OCI-LY1 (cell line): Measurements from ENCODE around the gene DNMT1.

ENCODE experiments used
- H2AFZ ChIP-seq: fragments of 200-600 bp; sonication (generic), shearing (Covaris generic); 2 replicates; pipeline ENCODE4 v1.6.0; 2014; ENCODE audit warnings: antibody characterized with exemption, mild to moderate bottlenecking, low read length
- H3F3A ChIP-seq: fragments of 200-600 bp; sonication (generic), shearing (Covaris generic); 2 replicates; pipeline ENCODE4 v1.6.0; 2014; ENCODE audit warnings: mild to moderate bottlenecking, antibody characterized with exemption, low read length, moderate library complexity; ENCODE audit not compliant: insufficient read depth
- H3K27ac ChIP-seq: fragments of 200-600 bp; sonication (generic); 2 replicates; pipeline ENCODE4 v1.5.1; 2014; ENCODE audit warnings: low read length, mixed run types, mild to moderate bottlenecking, low read depth; ENCODE audit not compliant: poor library complexity, severe bottlenecking
- H3K27me3 ChIP-seq: fragments of 200-600 bp; sonication (generic); 2 replicates; pipeline ENCODE4 v1.6.0; 2014; ENCODE audit warnings: antibody characterized with exemption, mild to moderate bottlenecking, low read length, moderate library complexity; ENCODE audit not compliant: insufficient read depth
- H3K36me3 ChIP-seq: fragments of 200-600 bp; sonication (generic); 2 replicates; pipeline ENCODE4 v1.6.1; 2014; ENCODE audit warnings: mild to moderate bottlenecking, antibody characterized with exemption, low read length, moderate library complexity, mixed read lengths; ENCODE audit not compliant: insufficient read depth
- H3K4me1 ChIP-seq: fragments of 200-600 bp; sonication (generic); 2 replicates; pipeline ENCODE4 v1.5.1; 2014; ENCODE audit warnings: mild to moderate bottlenecking, low read length, moderate library complexity; ENCODE audit not compliant: insufficient read depth, severe bottlenecking
- H3K4me2 ChIP-seq: fragments of 200-600 bp; sonication (generic), shearing (Covaris generic); 2 replicates; pipeline ENCODE4 v1.6.1; 2014; ENCODE audit warnings: low read length
- H3K4me3 ChIP-seq: fragments of 200-600 bp; sonication (generic); 2 replicates; pipeline ENCODE4 v1.5.1; 2014; ENCODE audit warnings: low read length, low read depth, mild to moderate bottlenecking, mixed read lengths; ENCODE audit not compliant: poor library complexity, severe bottlenecking
- H3K79me2 ChIP-seq: fragments of 200-600 bp; shearing (Covaris generic); 2 replicates; pipeline ENCODE4 v1.6.1; 2016; ENCODE audit warnings: mixed run types, low read length, mixed read lengths; ENCODE audit not compliant: insufficient read depth
- H3K9ac ChIP-seq: fragments of 200-600 bp; sonication (generic), shearing (Covaris generic); 2 replicates; pipeline ENCODE4 v1.6.1; 2014; ENCODE audit warnings: mild to moderate bottlenecking, low read length, mixed read lengths
- H3K9me2 ChIP-seq: fragments of 200-600 bp; sonication (generic), shearing (Covaris generic); 2 replicates; pipeline ENCODE4 v1.6.1; 2014; ENCODE audit warnings: low read depth, mild to moderate bottlenecking, low read length, mixed read lengths
- H3K9me3 ChIP-seq: fragments of 200-600 bp; shearing (Covaris generic); 2 replicates; pipeline ENCODE4 v1.6.1; 2014; ENCODE audit warnings: low read length, mixed read lengths
- H4K20me1 ChIP-seq: fragments of 200-600 bp; sonication (generic), shearing (Covaris generic); 2 replicates; pipeline ENCODE4 v1.6.0; 2016; ENCODE audit warnings: mild to moderate bottlenecking, low read length; ENCODE audit not compliant: insufficient read depth
- EZH2 ChIP-seq: fragments of 200-600 bp; sonication (generic), shearing (Covaris generic); IDR thresholded peaks from 2 replicates; pipeline ENCODE4 v1.8.0; 2017; ENCODE audit warnings: borderline replicate concordance, mixed run types, mild to moderate bottlenecking, antibody characterized with exemption, low read length, moderate library complexity, mixed read lengths
- TF ChIP-seq, protein P1 (sequence below): fragments of 200-600 bp; sonication (generic), shearing (Covaris generic); IDR thresholded peaks from 2 replicates; pipeline ENCODE4 v1.5.1; 2017; ENCODE audit warnings: mild to moderate bottlenecking, antibody characterized with exemption, low read length, moderate library complexity, mixed read lengths

The DNMT1 gene

DNA sequence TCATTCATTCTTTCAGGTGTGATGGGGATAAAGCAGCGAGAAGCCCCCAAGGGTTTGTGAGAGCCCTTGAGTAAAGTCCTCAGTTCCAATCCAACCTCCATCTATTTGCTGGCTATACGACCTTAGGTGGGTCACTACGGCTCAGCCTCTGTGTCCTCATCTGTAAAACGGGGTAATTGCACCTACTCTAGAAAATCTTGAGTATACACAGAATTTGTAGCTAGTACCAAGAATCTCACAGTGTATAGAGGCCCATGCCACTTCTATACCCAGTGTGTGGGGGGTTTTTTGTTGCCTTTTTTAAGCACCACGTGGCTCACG lies 406 bp upstream of the DNMT1 start:
- peaks cover 37% of the 10 kb centered on the region for H3K36me3 ChIP-seq
- H3K79me2 ChIP-seq: peaks cover 43% of the 10 kb centered on the region
- TF ChIP-seq EZH2: no peak
- TF ChIP-seq, protein P1, sequence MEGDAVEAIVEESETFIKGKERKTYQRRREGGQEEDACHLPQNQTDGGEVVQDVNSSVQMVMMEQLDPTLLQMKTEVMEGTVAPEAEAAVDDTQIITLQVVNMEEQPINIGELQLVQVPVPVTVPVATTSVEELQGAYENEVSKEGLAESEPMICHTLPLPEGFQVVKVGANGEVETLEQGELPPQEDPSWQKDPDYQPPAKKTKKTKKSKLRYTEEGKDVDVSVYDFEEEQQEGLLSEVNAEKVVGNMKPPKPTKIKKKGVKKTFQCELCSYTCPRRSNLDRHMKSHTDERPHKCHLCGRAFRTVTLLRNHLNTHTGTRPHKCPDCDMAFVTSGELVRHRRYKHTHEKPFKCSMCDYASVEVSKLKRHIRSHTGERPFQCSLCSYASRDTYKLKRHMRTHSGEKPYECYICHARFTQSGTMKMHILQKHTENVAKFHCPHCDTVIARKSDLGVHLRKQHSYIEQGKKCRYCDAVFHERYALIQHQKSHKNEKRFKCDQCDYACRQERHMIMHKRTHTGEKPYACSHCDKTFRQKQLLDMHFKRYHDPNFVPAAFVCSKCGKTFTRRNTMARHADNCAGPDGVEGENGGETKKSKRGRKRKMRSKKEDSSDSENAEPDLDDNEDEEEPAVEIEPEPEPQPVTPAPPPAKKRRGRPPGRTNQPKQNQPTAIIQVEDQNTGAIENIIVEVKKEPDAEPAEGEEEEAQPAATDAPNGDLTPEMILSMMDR: no peak
- H4K20me1 ChIP-seq: no peaks in the 10 kb centered on the region
- no peak overlapping the region for H2AFZ ChIP-seq
- peak overlapping the region; percentile 70 for H3K9ac ChIP-seq
- H3K4me2 ChIP-seq: peak overlapping the region; percentile 79
- H3F3A ChIP-seq: peaks cover 7% of the 10 kb centered on the region
- peak overlapping the region; percentile 83 for H3K27ac ChIP-seq
- peak overlapping the region; percentile 91 for H3K4me3 ChIP-seq
- H3K9me2 ChIP-seq: no peaks in the 10 kb centered on the region
- peaks cover 55% of the 10 kb centered on the region for H3K4me1 ChIP-seq
- H3K9me3 ChIP-seq: no peaks in the 10 kb centered on the region
- no peaks in the 10 kb centered on the region for H3K27me3 ChIP-seq

DNA sequence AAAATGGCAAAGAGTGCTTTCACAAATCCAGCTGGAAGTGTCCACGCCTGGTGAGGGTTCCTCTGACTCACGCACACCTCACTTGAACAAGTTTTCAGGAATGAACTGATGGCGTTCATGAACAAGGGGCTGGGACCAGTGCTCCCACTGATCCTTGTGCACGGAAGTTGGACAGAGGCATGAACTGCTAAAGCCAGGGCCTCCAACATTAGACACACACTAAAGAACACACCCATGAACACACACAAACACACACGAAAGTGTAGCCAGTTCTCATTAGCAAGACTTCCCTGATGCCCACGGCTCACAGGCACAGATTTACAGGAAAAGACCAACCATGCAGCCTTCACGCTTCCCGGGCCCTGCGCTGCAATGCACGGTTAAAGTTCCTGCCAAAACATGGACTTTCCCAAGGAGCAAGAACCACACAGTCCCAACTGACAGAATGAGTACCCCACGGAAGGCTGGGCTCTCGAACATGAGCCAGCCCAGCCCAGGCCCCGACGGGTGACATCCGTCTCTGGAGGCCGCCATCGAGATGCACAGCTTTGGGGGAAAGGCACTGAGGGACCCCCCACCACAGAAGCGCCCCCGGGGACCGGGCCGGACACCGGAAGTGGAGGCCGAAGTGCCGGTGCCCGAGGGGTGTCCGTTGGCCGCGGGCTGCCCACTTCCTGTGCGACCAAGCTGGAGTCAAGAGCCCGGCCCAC lies 808 bp downstream of the DNMT1 start:
- Histone ChIP-seq H2AFZ (no peak overlapping the region), H3K27me3 (no peaks in the 10 kb centered on the region), H3K9me2 (no peaks in the 10 kb centered on the region), H3K36me3 (peaks cover 46% of the 10 kb centered on the region), H3F3A (peaks cover 7% of the 10 kb centered on the region), H3K4me3 (peak overlapping the region; percentile 91), H4K20me1 (no peaks in the 10 kb centered on the region), H3K4me2 (peak overlapping the region; percentile 85), H3K9me3 (no peaks in the 10 kb centered on the region), H3K9ac (peak overlapping the region; percentile 95), H3K79me2 (peaks cover 54% of the 10 kb centered on the region), H3K4me1 (peaks cover 58% of the 10 kb centered on the region), H3K27ac (peak overlapping the region; percentile 75)
- TF ChIP-seq EZH2: no peak
- TF ChIP-seq, protein P1: no peak

DNA sequence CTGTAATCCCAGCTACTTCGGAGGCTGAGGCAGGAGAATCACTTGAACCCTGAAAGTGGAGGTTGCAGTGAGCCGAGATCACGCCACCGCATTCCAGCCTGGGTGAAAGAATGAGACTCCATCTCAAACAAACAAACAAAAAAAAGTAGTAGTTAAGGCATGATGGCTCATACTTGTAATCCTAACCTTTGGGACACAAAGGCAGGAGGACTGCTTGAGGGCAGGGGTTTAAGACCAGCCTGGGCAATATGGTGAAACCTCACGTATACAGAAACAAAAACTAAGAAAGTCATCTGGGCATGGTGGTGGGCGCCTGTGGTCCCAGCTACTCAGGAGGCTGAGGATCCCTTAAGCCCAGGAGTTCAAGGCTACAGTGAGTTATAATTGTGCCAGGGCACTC lies 1.8 kb downstream of the DNMT1 start:
- Histone ChIP-seq H2AFZ (no peak overlapping the region), H3K4me1 (peaks cover 64% of the 10 kb centered on the region), H3K36me3 (peaks cover 55% of the 10 kb centered on the region), H3K27me3 (no peaks in the 10 kb centered on the region), H3K79me2 (peaks cover 65% of the 10 kb centered on the region), H3K9me2 (no peaks in the 10 kb centered on the region), H3K4me2 (peak overlapping the region; percentile 85), H3K4me3 (peak overlapping the region; percentile 91), H3F3A (peaks cover 7% of the 10 kb centered on the region), H4K20me1 (no peaks in the 10 kb centered on the region), H3K27ac (peak overlapping the region; percentile 75), H3K9me3 (no peaks in the 10 kb centered on the region), H3K9ac (peak overlapping the region; percentile 95)
- no peak for TF ChIP-seq EZH2
- TF ChIP-seq, protein P1: no peak
